HG03520 (cell line): ENCODE results near the gene SOX8.
"Not testable (repeated sequence)": the region's sequence is repeated elsewhere in the genome, so short reads cannot be mapped to it uniquely, and the experiment has no call there.

Experiments
- ATAC-seq: cut with Tn5 transposase; IDR thresholded peaks from one replicate; pipeline ENCODE4 v1.9.1; 2021; ENCODE audit warnings: mild to moderate bottlenecking, moderate library complexity; ENCODE audit not compliant: unreplicated experiment

Gene SOX8

DNA sequence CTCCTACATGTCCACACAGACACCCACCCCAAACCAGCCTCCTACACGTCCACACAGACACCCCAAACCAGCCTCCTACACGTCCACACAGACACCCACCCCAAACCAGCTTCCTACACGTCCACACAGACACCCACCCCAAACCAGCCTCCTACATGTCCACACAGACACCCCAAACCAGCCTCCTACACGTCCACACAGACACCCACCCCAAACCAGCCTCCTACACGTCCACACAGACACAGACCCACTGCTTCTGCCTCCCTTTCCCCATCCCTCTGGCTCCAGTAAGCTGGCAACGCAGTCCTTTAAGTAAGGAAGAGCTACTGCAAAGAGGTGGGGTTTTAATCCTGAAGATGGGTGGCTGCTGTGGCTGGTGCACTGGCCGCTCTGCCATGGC is 27.8 kb upstream of the SOX8 start:
- ATAC-seq, result not testable (repeated sequence)

DNA sequence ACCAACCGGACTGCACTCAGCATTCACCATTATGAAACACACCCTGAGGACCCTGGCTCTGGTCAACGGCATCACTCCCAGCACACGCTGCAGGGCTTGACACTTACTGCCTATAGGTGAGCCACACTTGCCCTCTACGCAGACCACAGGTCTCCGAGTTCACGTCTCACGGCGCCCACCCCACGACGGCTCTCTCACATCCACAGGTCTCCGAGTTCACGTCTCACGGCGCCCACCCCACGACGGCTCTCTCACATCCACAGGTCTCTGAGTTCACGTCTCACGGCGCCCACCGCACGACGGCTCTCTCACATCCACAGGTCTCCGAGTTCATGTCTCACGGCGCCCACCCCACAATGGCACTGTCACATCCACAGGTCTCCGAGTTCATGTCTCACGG is 25.8 kb upstream of the SOX8 start:
- ATAC-seq, result not testable (repeated sequence)

DNA sequence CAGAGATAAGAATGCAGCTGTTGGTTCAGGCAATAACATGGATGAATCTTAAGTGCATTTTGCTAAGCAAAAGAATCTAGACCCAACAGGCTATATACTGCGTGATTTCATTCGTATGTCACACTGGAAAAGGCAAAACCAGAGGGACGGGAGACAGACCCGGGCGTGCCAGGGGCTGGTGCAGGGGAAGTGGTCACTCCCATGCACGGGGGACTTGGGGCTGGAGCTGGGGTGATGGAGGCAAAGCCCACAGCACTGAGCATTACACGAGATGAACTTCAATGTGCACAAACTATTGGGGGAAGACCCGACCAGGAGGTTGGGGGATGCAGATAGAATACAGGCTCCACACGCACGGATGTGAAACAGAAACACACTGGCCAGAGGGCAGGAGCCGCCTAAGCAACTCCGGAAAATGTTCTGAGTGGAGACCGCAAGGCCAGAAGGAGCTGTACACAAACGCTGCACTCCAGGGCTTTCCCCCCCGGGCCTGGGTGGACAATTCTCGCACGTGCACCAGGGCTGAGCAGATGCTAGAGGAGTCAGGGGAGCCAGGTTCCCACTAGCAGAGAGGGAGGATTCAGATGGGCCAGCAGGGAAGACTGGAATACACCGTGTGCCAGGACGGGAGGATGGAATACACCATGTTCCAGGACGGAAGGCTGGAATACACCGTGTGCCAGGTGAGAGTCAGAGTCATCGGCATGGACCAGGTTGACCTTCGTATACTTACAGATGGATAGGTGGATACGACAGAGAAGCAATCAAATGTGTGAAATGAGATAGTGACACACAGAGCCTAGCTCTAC is 22.1 kb upstream of the SOX8 start:
- no peak for ATAC-seq

DNA sequence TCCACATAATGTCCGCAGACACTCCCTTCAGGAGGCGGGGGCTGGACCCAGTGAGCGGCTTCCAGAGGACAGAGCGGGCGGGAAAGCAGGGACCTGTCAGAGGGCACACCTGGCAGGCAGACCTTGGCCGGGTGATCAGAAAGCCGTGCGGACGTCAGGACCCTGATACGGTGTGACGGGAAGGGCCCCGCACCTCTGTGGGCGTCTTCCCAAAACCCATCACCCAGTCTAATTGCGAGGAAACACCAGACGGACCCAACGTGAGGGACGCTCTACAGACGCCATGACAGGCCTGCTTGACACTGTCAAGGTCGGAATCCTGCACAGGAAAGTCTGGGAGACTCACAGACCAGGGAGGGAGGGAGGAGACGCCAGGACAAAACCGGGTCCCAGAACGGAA is 19.2 kb upstream of the SOX8 start:
- ATAC-seq, result no peak

DNA sequence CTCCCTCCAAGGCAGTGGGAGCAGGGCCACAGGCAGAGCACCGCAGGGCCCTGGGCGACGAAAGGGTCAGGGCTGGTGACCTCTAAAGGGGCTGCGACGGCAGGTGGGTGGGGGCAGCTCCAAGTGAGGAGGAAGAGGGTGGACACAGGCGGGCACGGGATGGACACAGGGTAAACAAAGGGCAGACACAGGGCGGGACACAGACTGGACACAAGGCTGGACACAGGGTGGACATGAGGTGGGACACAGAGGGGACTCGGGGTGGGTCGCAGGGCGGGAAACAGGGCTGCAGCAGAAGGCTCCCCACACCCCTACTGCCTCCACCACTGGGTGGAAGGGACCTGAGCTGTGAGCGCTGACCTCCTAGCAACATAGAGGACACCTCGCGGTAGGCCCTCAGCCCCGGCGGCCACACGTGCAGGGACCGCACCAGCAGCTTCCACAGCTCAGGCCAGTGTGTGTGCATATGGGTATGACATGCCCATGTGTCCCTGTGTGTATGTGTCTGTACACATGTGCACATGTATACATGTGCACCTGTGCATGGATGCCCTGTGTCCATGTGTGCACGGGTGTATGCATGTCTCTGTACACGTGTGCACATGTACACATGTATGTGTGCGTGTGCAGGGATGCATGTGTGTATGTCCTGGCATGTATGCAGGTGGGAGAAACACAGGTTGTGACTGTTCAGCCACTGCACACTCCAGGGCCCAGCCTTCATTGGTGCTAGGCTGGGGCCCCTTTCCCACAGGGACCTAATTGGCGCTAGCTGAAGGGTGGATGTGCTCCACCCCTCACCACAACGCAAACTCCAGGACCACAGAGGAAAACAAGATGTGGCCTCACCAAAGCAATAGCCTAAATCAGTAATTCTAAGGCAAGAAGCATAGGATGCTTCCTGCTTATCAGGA is 18.4 kb upstream of the SOX8 start:
- no peak for ATAC-seq

DNA sequence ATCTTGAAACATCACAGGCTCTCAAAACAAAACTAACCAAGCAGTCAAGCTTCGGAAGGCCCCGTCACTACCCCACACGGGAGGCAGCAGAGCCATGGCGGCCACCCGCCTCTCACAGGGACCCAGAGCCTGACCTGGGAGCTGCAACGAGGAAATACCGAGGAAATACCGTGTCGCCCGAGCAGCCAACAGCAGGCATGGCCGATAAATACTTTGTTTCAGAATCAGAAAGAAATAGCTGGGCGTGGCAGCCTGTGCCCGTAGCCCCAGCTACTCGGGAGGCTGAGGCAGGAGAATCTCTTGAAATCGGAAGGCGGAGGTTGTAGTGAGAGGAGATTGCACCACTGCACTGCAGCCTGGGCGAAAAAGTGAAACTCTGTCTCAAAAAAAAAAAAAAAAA is 17.7 kb upstream of the SOX8 start:
- ATAC-seq, result no peak

DNA sequence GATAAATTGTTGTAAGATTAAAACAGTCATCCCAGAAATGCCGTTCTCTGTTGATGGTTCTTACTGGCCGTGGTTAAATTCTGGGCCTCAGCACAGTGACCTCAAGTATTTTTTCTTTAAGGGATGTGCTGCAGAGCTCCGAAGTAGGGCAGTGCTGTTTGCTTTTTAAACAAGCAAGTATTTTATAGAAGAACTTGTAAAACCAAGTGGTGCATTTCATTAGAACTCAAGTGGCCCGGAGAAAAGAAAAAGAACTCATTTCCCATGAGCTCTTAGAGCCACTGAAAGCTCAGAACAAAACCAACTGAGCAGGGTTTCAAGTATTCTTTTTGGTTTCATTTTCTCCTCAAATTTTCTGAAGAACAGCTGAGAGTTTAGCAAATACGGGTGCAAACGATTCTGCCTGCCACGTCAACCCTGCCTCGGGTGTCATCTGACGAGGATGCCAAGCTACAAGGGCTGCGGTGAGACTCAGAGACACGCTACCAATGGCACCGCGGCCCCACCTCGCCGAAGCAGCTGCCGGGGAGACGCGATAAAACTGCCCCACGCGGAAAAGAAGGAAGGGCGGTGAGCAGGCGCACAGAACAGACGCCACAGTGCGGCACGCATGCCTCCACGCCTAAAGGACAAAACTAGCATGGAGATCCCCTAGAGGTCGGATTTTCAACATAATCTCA is 17.1 kb upstream of the SOX8 start:
- no peak for ATAC-seq

DNA sequence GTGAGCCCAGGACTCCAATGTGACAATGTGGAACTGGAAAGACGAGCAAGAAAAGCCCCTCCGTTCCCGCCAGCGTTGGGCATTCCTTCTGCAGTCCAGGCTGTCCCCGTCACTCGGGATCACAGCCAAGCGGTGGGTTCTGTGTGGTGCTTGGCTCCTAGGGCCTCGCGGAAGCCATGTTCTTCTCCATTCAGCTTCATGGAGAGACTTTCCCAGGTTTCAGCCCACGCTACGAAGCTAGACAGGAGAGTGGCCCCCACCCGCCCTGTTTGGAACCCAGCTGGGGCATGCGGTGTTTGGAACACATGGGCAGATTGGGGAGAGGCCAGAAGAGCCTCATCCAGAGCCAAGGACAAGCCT is 16.6 kb upstream of the SOX8 start:
- ATAC-seq, result no peak

DNA sequence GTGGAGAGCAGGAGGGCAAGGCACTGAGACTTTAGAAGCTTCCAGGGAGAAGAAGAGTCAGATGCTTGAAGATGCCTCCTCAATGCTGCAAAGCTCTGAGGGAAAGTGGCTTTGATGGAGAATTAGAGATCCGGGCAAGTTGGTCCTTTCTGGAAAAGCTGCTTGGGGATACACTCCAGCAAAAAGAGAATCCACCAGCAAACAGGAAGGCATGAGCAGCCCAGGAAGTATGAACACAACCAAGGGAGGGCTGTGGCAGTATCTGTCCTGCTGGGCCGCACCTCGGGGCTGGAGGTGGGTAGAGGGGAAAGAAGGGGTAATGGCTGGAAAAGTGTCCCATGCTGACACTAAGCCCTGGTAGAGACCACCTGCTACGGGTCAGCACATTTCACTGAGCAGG is 16.1 kb upstream of the SOX8 start:
- no peak for ATAC-seq

DNA sequence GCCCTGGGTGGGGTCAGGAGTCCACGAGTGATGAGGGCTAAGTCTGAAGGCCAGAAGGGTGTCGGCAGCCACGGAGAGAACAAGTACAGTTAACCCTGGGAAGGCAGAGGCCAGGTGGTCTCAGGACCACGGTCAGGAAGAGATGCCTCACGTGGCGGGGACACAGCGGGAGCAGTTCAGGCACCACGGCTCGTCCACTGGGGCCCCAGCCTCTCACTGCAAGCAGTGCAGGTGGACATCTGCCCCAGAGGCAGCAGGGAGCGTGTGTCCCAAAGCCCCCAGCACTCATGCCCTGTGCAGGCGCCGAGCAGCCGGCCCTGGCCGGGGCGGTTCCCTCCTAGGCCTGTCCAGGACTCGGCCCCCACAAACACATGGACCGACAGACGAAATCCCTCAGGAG is 15.5 kb upstream of the SOX8 start:
- no peak for ATAC-seq

DNA sequence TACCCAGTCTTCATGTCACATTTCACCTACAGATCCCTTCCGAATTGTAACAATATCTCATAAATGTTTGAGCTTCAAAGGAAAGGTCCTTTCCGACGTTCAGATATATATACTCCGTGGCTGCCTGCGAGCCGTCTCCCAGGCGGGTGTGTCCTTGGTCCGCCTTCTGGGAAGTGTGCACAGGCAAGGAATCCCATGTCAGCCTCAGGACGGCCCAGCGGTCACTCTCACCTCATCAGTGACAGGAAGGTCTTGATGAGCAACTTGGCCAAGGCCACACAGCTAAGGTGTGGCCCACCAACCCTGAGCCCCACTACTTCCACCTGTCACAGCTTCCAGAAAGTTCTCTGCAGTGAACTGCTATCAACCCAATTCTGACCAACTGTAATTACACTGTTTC is 15.1 kb upstream of the SOX8 start:
- no peak for ATAC-seq

DNA sequence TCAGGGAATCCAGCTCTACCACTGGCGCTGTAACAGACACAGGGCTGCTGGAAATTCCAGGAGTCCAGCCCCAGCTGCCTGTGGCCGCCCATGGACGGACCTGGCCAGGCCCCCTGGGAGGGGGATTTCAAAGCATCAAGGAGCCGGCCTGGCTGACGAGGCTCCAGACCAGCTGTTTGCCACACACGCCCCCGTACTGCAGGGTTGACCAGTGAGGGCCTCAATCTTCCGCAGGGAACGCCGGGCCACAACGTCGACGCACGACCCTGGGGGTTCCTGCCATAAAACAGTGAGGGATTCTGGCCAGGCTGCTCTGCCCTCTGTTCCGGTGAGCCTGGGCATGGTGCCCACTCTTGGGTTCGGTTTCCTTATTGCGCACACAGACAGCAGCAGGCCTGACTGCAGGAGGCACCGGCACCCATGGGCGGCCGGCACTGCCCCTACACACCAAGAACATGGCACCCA is 14.5 kb upstream of the SOX8 start:
- ATAC-seq, result no peak

DNA sequence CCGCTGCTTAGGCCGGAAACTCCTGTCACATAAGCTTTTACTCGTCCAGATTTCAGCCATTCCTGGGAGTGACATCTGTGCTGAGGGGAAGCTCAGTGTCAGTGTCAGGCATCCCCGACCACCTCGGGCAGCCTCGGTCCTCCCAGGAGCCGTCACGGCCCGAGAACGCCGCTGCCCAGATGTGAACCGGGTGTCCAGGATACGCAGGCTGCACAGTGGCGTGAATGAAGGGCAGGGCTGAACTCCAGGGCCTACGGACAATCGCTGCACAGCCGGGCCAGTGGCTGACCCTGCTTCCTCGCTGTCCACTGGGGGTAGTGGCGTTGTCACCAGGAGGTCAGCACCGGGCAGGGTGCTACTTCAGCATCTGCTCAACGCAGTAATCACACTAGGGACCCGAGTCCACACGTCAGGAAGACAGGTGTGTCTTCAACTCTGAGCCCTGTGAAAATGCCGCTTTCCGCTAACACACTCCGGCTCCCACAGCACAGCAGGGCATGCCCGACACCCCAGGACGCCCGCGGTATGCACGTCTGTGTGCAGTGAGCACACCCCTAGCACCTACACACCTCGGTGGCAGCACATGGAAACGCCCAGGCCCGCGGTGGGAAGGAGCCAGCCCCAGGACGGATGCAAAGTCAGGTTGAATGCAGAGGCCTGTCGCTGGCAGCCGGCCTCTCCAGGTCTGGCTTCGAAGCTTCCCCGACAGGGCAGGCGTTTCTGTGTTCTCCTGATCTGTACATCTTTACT is 13.8 kb upstream of the SOX8 start:
- no peak for ATAC-seq

DNA sequence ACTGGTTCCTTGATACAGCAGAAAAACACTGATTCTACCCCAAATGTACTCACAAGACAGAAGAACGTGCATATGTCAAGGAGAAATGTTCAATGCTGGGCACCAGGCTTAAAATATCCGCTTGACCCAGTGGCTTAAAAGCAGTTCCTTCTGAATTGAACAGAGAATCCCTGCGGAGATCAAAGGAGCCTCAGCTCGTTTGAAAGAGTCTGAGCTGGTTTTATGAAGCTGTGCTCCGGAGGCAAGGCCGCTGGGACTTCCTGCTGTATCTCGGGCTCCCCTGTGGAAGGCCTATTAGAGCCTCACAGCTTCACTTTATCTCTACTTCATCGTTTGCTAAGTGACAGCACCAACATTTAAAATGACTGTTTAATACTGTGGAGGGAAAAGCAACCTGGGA is 12.9 kb upstream of the SOX8 start:
- no peak for ATAC-seq

DNA sequence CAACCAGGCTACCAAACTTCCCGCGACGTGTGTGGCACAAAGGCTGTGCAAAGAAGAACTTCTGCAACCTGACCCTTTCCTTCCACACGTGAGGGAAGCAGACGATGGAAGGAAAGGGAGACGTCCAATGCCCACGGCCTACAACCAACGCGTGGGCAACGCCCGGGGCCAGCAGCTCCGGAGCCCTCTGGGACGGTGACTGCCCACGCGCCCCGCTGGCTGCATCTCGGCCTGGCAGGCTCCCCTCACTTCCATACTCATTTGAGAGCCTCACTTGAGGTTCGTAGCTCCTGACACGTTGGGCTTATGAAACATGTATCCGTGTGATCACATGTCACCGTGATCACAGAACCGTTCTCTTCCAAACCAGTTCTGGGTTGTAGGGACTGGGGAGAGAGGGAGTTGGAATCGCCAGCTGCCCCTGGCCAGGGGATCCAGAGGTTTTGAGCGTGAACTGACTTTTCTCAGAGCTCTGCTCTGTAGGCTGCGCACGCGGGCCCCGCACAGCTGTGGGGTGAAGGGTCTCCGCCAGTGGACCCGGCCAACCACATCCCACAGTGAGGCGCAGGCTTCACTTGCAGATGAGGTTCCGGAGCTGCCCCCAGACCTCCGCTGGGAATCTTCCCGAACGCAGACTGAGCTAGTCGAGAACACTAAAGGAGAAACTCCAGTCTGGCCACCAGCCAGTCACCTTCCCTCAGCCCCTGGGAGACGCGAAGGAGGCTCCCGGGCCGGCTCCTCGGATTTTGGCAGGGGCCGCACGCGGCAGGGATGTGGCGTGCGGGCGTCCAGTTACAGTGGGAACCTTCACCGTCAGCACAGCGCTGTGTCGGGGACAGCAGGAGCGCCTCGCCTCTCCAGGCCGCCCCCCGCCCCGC is 11.8 kb upstream of the SOX8 start:
- no peak for ATAC-seq

DNA sequence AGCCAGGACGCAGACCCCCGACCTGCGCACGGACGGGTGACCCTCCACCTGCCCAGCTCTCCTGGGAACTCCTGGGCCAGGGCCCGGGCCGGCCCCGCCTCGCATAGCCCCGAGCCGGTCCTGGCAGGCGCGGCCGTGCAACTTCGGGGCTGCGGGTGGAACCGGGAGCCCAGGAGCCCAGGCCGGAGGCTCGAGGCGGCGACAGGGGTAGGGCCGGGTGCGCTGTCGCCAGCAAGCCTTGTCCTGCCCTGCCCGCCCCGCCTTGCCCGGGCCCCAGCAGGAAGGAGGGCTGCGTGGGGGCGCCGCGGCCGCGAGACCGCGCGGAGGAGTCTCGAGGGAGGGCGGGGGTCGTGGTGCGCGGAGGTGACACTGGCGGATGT is 11.2 kb upstream of the SOX8 start:
- peak; percentile 5 for ATAC-seq

DNA sequence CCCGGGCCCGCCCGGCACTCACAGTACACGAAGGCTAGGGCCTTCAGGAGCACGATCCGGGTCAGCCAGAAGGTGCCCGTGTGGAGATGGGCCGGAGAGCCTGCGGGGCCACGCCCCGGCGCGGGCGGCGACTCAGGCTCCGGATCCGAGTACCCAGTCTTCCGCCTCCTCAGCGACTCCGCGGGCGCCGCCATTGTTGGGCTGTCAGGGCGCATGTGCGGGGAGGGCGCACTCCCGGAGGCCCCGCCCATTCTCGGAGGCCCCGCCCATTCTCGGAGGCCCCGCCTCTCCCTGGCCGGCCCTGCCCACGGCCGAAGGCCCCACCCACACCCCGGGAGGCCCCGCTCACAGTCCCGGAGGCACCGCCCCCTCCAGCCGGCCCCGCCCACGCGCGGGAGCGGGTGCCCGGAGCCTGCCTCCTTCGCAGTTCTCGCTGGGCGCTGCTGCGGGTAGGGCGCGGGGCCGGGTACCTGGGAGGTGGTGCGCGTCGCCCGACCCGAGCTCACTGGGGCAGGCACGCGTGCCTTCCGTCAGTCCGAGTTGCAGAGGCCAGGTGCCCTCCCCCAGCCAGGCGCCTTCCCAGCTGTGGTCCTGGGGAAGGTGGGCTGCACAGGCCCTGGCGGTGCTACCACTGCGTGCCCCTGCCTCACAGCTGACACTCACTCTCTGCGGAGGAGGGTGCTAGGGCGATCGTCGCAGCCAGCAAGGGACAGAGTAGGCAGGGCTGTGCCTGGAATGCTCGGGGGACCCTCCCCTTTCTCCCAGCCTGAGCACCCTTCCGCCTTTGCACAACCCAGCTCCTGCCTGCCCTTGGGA is 10.6 kb upstream of the SOX8 start, which contains the start of gene LMF1:
LMF1 (minus strand) TSS at position 219 of the 816 bp plus-strand sequence; CDS start at position 215, 4 bp downstream.
- peak; percentile 78 for ATAC-seq

DNA sequence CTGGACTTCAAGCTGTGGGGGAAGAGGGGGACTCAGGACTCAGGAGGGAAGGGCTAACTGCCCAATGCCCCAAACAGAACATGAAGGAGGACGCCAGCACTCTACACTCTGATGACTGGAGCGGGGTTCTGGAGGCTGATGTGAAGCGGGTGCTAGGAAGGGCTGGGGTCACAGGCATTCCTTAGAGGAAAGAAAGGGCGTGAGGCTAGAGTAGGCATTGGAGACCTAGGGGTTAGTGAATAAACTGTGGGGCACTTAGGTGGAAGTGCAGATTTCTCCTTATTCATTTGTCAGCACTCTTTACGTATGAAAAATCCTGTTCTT is 10.0 kb upstream of the SOX8 start:
- no peak for ATAC-seq

DNA sequence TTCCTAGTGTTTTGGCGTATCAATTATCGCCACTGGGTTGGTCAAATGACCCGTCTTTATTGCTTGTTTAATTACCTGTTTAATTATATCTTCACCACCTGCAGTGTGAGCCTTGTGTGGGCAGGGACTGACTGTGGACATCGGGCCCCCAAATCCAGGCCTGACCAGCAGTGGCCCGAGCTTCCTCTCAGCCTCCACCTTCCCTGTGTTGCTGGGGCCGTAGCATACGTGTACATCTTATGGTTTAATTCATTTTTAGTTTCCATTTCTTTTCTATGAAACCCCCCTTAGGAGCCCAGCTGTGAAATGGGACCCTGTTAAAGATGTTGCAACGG is 9.6 kb upstream of the SOX8 start:
- ATAC-seq, result no peak
